Middle frontal gyrus (tissue), 1 donor: ENCODE data around the gene PPP2R1B.
"Not testable (repeated sequence)": the region's sequence is repeated elsewhere in the genome, so short reads cannot be mapped to it uniquely, and the experiment has no call there.

Source experiments
- DNase-seq: peaks from one replicate; pipeline ENCODE4 v3.0.0-alpha.2; 2015; ENCODE audit warnings: low spot score; ENCODE audit errors: extremely low spot score

The PPP2R1B gene

DNA sequence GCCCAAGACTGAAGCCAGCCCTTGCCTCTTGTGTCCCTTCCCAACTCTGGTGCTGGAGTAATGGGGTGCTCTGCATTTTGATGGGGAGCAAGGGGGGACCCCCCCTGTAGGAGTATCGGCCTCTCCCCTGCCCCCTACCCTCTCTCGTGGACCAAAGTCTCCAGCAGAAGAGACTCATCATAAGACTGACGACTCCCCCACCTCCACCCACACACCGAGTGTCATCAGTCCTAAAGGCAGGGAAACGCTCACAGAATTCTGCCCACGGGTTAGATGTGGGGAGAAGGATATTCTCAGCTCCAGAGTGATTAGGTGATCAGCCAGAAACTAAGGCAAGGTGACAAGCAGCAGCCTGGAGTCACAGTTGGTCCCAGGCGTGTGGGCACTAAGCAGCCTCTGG is 38.8 kb downstream of the PPP2R1B start:
- DNase-seq, result no peak

DNA sequence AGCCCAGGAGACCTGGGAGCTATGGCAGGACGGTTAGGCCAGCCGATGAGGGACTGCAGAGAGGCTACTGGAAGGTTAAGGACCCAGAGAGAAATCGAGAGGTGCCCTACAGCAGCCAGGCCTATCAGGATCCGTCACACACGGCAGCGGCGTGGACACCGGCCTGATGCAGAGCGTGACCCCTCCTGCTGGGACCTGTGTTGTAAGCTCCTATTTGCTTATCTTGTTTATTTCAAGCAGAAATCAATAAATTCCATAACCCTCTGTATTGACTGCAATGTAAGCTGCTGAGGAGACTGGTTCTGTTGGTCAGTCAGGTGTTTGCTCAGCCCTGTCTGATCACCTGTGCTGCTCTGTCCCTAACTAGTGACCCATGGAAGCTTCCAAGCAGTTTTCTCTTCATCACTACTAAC is 39.9 kb downstream of the PPP2R1B start:
- DNase-seq, result no peak

DNA sequence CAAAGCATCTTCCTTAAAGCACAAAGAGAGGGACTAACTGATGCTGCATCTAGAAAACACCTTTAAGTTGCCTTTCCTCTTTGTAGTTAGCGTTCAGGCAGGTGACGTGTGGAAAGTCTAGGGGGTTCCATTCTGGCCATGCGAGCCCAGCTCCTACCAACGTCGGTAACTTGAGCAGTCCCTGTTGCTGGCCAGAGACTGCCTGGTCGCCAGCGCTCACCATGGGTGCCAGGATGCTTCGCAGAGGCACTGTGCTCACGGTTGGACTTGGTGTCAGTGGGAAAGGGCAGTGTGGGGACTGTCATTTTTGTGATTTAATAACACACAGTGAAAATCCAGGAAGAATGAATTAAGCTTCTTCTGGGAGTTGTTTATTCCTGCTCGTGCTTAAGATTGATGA is 40.6 kb downstream of the PPP2R1B start:
- DNase-seq, result no peak

- DNase-seq, result no peak
These were observed 41.5 kb downstream of the PPP2R1B start for GRCh38 chr11:111724615-111725129.

GRCh38 chr11:111723595-111723994 is 42.6 kb downstream of the PPP2R1B start:
- no peak for DNase-seq

DNA sequence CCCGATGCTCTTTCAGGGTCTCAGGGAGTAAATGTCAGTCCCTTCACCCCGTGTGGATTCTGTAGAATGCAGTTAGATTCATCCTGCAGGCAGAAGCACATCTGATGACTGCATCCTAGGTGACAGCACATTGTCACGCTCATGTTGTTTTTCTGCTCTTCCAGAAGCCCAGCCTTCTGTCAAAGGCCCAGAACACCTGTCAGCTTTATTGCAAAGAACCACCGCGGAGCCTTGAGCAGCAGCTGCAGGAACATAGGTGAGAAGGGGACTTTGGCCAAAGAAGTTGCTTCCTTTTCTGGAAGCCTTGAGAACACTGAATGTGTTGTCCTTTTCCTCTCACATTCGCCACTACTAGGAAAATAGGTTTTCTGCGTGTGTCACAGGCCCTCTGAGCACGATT is 43.7 kb downstream of the PPP2R1B start:
- DNase-seq, result no peak

DNA sequence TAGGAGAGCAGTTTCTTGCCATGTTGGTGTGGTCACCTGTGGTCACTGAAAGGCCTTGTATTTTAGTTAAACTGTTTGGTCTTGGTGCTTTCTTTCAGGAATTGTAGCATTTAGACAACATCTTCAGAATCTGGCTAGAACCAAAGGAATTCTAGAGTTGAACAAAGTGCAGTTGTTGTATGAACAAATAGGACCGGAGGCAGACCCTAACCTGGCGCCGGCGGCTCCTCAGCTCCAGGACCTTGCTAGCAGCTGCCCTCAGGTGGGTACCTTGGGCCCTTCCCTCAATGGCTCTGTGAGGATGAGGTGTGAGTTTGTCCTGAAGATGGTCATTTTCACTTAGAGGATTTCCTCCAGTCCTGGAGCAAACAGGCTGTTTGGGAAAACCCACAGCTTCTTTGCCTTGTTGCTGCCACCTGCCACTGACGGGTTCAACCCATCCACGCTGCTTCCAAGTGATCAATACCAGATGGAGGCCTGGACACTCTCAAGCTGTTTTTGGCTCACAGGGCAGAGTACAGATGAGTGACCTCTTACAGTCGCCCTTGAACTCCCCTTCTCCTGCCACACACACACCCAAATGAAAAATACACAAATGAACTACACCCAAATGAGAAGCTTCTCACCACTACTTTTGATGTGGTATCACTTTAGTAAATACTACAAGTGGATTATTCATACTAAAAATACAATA is 45.2 kb downstream of the PPP2R1B start:
- DNase-seq, result no peak

DNA sequence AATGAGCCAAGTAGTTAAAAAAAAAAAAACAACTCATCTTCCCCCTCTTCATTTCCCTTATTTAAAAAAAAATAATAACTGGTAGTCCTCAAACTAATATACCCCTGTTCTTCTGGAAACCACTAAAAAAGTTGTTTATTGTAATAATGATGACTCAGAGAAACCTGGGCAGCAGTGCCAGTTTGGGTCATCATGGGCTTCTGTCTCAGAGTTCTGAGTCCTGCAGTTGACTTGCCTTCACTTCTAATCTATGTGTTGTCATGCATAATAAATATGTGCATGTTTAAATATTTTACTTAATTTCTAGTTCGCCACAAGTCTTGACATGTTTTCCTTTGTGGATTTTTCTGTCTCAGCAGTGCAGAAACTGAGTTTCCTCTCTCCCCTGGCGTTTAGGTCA is 46.8 kb downstream of the PPP2R1B start:
- DNase-seq, result no peak

GRCh38 chr11:111718859-111719258 is 47.3 kb downstream of the PPP2R1B start:
- no peak for DNase-seq

- no peak for DNase-seq
These were observed 47.8 kb downstream of the PPP2R1B start for GRCh38 chr11:111718436-111718835.

DNA sequence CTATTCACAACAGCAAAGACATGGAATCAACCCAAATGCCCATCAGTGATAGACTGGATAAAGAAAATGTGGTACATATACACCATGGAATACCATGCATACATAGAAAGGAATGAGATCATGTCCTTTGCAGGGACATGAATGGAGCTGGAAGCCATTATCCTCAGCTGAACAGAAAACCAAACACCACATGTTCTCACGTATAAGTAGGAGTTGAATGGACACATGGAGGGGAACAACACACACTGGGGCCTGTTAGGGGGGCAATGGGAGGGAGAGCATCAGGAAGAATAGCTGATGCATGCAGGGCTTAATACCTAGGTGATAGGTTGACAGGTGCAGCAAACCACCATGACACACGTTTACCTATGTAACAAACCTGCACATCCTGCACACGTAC is 48.5 kb downstream of the PPP2R1B start:
- DNase-seq, result not testable (repeated sequence)

DNA sequence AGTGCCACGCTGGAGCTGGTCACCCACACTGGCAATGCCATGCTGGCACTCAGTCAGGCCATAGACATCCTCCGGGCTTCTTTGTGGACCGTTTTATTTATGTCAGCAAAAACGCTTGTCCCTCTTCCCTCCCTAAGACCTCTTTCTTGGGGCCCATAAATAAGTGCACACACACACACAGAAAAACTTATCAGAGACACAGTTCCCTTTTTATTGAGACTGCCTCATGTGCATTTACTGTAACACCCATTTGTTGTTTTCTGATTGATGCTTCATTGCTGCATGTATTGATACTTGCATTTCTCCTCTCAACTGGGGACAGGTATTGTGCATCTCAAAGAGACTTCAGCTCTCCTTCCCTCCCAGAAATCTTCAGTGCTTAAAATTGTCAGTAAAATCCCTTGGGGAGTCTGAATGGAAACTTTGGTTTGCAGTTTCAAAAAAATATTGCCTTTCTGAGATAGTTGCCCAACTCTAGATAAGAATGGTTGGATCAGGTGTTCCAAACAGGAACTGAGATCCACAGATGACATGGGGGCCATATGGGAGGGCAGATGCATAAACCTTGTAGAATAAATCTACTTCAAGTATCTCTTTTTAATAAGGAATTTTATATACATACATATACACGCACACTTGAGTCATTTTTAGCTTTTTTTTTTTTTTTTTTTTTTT is 50.9 kb downstream of the PPP2R1B start:
- DNase-seq, result no peak

- no peak for DNase-seq
These were observed 51.7 kb downstream of the PPP2R1B start for GRCh38 chr11:111714522-111714921.

GRCh38 chr11:111707691-111708067 is 58.5 kb downstream of the PPP2R1B start:
- no peak for DNase-seq

- no peak for DNase-seq
These were observed 59.0 kb downstream of the PPP2R1B start for GRCh38 chr11:111707039-111707690.

GRCh38 chr11:111703576-111703975 is 62.6 kb downstream of the PPP2R1B start:
- DNase-seq, result no peak

DNA sequence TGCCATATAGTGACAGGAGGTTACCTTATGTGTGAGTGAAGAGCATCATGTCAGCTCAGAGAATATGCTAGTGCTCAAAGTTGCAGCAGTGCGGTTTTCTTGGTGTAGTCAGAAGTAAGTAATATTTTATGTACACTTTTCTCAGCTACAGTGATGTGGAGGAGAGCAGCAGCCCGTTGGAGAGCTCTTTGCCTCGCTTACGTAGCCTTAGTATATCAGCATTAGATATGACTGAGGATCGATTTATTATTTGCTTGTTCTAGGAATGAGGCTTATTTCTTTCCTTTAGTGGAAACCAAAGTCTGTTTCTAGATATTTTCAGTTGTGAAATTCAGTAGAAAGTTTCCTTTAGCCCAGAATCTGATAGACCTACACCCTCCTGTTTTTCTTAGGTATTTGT is 63.6 kb downstream of the PPP2R1B start:
- DNase-seq, result no peak

GRCh38 chr11:111700162-111700561 is 66.0 kb downstream of the PPP2R1B start:
- DNase-seq, result no peak

GRCh38 chr11:111699579-111700156 is 66.5 kb downstream of the PPP2R1B start:
- no peak for DNase-seq

DNA sequence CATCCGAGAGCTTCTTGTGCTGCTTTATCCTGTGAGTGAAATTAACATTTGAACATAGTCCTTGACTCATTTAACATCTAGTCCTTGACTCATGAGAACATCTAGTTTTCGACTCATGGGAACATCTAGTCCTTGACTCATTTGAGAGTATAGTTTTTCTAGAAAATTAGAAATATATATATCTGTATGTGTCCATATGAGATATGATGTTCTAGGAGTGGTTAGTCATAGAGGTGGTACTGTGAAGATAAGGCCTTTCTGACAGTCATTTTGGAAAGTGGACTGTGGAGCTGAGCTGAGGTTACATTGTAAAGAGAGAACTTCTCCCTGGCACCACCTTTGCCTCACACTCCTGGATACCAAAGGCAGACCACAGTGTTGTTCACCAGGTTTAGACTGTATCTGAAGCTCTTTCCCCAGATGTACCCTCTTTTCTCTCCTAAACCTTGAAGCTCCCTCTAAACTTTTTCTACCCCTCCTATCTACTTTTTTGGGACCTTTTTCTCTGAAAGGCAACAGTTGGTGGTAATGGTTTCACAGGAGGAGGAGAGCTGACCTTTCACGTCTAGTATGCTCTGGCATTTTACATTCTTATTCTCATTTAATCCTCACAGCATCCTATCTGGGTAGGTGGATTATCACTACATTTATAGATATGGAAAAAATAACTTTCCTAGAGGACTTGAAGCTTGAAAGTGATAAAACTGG is 67.2 kb downstream of the PPP2R1B start:
- no peak for DNase-seq

GRCh38 chr11:111697933-111698371 is 68.2 kb downstream of the PPP2R1B start:
- DNase-seq, result no peak
